Karpas-422 (cell line): ENCODE data around the gene TIMP3. TPM values are rescaled to one million over a fixed set of nuclear protein-coding genes. Genes with fewer than 3 reads are reported as not detected.

ENCODE experiments used
- DNase-seq: peaks from one replicate; pipeline ENCODE4 v3.0.0-alpha.2; 2015
- H2AFZ ChIP-seq: fragments of 200-600 bp; sonication (generic); 2 replicates; pipeline ENCODE4 v1.6.1; 2014; ENCODE audit warnings: antibody characterized with exemption, low read length, mixed read lengths
- H3K27ac ChIP-seq: fragments of 200-600 bp; sonication (generic); 2 replicates; pipeline ENCODE4 v1.5.1; 2014; ENCODE audit warnings: mild to moderate bottlenecking, low read length, moderate library complexity
- H3K27me3 ChIP-seq: fragments of 200-600 bp; sonication (generic); 2 replicates; pipeline ENCODE4 v1.6.1; 2014; ENCODE audit warnings: low read length, mixed read lengths
- H3K36me3 ChIP-seq: fragments of 200-600 bp; sonication (generic); 2 replicates; pipeline ENCODE4 v1.6.1; 2014; ENCODE audit warnings: low read length, mixed read lengths; ENCODE audit not compliant: insufficient read depth
- H3K4me1 ChIP-seq: fragments of 200-600 bp; sonication (generic); 2 replicates; pipeline ENCODE4 v1.6.1; 2014; ENCODE audit warnings: mild to moderate bottlenecking, low read length, mixed read lengths
- H3K4me2 ChIP-seq: fragments of 200-600 bp; sonication (generic); 2 replicates; pipeline ENCODE4 v1.6.1; 2014; ENCODE audit warnings: low read length, low read depth, mild to moderate bottlenecking; ENCODE audit not compliant: poor library complexity, severe bottlenecking
- H3K4me3 ChIP-seq: fragments of 200-600 bp; sonication (generic); 2 replicates; pipeline ENCODE4 v1.5.1; 2014; ENCODE audit warnings: mild to moderate bottlenecking, antibody characterized with exemption, low read length, mixed read lengths
- H3K79me2 ChIP-seq: fragments of 200-600 bp; sonication (generic); 2 replicates; pipeline ENCODE4 v1.6.1; 2014; ENCODE audit warnings: mild to moderate bottlenecking, low read length, mixed read lengths
- H3K9ac ChIP-seq: fragments of 200-600 bp; sonication (generic); 2 replicates; pipeline ENCODE4 v1.6.0; 2014; ENCODE audit warnings: low read length
- H3K9me2 ChIP-seq: fragments of 200-600 bp; sonication (generic), shearing (Covaris generic); replicated peaks from 2 replicates; pipeline ENCODE4 v1.6.0; 2014; ENCODE audit warnings: mild to moderate bottlenecking, low read length, moderate library complexity; ENCODE audit not compliant: insufficient read depth
- H3K9me3 ChIP-seq: fragments of 300-700, 200-600 bp; sonication (generic); 2 replicates; pipeline ENCODE4 v1.6.1; 2014; ENCODE audit warnings: low read length, mixed read lengths
- H4K20me1 ChIP-seq: fragments of 200-600 bp; sonication (generic); 2 replicates; pipeline ENCODE4 v1.6.1; 2014; ENCODE audit warnings: mild to moderate bottlenecking, antibody characterized with exemption, low read length, low read depth; ENCODE audit not compliant: insufficient read depth
- total RNA-seq: library from RNA; depleted of rRNA; stranded (reverse); fragments of >200 nt; shearing (Covaris generic); gene quantifications from 2 replicates; pipeline ENCODE4 v1.2.3, GENCODE V29; 2014; ENCODE audit warnings: low replicate concordance

Gene TIMP3
- total RNA-seq, 1 experiment from 2014 or later: not detected

GRCh38 chr22:32827049-32827602, 25.6 kb downstream of the TIMP3 start:
- Histone ChIP-seq H3K4me1 (no peaks in the 10 kb centered on the region; the same call in 1 of the 2 replicates), H3K4me2 (no peak overlapping the region), H3K27me3 (no peaks in the 10 kb centered on the region), H3K4me3 (no peak overlapping the region), H3K36me3 (no peaks in the 10 kb centered on the region), H3K79me2 (no peaks in the 10 kb centered on the region), H3K9ac (no peak overlapping the region), H3K27ac (no peak overlapping the region), H2AFZ (no peak overlapping the region), H3K9me2 (no peaks in the 10 kb centered on the region), H3K9me3 (no peaks in the 10 kb centered on the region), H4K20me1 (no peaks in the 10 kb centered on the region)
- DNase-seq: no peak

GRCh38 chr22:32828150-32828549, 26.6 kb downstream of the TIMP3 start:
- H3K4me3 ChIP-seq: no peak overlapping the region
- H4K20me1 ChIP-seq: no peaks in the 10 kb centered on the region
- no peak overlapping the region for H3K27ac ChIP-seq

DNA sequence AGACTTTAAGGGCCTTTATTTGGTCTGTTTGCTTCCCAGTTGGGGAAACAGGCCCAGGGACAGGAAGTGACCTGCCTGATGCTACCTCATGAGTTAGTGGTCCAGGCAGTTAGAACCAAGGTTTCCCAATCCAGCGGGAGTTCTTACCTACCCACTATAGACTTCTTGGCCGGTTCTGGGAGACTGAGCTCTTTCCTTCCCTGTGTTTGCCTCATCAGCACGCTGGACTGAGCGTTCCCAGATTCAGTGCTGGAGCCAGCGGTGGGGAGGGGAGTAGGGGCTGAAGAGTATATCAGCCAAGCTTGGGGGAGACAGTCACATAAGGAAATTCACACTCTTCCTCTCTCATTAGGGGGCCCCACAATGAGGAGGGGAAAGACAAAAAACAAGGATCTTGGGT, 27.1 kb downstream of the TIMP3 start:
- no peak overlapping the region for H3K4me3 ChIP-seq
- H3K27ac ChIP-seq: no peak overlapping the region
- H3K4me2 ChIP-seq: no peak overlapping the region
- no peaks in the 10 kb centered on the region for H3K79me2 ChIP-seq
- DNase-seq: no peak
- H3K36me3 ChIP-seq: no peaks in the 10 kb centered on the region
- no peaks in the 10 kb centered on the region for H3K27me3 ChIP-seq
- H4K20me1 ChIP-seq: no peaks in the 10 kb centered on the region
- H3K9me3 ChIP-seq: no peaks in the 10 kb centered on the region
- no peaks in the 10 kb centered on the region for H3K9me2 ChIP-seq
- no peak overlapping the region for H2AFZ ChIP-seq
- no peak overlapping the region for H3K9ac ChIP-seq
- no peaks in the 10 kb centered on the region for H3K4me1 ChIP-seq

More at GRCh38 chr22:32828150-32828549, 26.6 kb downstream of the TIMP3 start:
- Histone ChIP-seq H3K9ac (no peak overlapping the region), H3K9me2 (no peaks in the 10 kb centered on the region), H3K4me1 (no peaks in the 10 kb centered on the region), H3K9me3 (no peaks in the 10 kb centered on the region), H3K79me2 (no peaks in the 10 kb centered on the region), H3K4me2 (no peak overlapping the region), H2AFZ (no peak overlapping the region), H3K36me3 (no peaks in the 10 kb centered on the region), H3K27me3 (no peaks in the 10 kb centered on the region)
- no peak for DNase-seq

DNA sequence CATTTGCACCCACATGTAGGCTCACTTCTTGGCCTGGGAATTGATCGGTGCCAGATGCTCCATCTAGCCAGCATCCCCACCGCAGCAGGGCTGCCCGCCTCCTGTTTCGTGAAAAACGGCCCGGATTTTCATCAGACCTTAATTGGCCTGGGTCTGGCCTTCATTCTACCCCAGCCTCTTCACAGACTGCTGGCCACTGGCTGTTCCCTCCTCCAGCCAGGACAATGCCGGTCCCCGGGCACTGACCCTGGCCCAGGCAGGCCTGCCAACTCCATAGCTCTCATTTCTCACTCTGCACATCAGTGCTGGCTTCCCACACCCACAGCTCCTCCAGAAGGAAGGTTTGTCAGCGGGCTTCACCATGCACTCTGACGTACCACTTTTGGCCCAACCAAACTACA, 27.9 kb downstream of the TIMP3 start:
- Histone ChIP-seq H3K27ac (no peak overlapping the region), H2AFZ (no peak overlapping the region), H3K27me3 (no peaks in the 10 kb centered on the region), H3K9me2 (no peaks in the 10 kb centered on the region), H3K4me1 (no peaks in the 10 kb centered on the region), H3K9me3 (no peaks in the 10 kb centered on the region), H3K4me3 (no peak overlapping the region), H3K79me2 (no peaks in the 10 kb centered on the region), H3K4me2 (no peak overlapping the region), H4K20me1 (no peaks in the 10 kb centered on the region), H3K9ac (no peak overlapping the region), H3K36me3 (no peaks in the 10 kb centered on the region)
- DNase-seq: no peak

GRCh38 chr22:32830473-32830872, 29.0 kb downstream of the TIMP3 start:
- Histone ChIP-seq H2AFZ (no peak overlapping the region), H3K79me2 (no peaks in the 10 kb centered on the region), H3K9ac (no peak overlapping the region), H3K9me3 (no peaks in the 10 kb centered on the region), H3K4me2 (no peak overlapping the region), H3K36me3 (no peaks in the 10 kb centered on the region), H3K4me1 (no peaks in the 10 kb centered on the region), H3K27ac (no peak overlapping the region), H4K20me1 (no peaks in the 10 kb centered on the region), H3K9me2 (no peaks in the 10 kb centered on the region), H3K27me3 (no peaks in the 10 kb centered on the region), H3K4me3 (no peak overlapping the region)
- DNase-seq: no peak

GRCh38 chr22:32830957-32831356, 29.5 kb downstream of the TIMP3 start:
- H3K9me2 ChIP-seq: no peaks in the 10 kb centered on the region
- H4K20me1 ChIP-seq: no peaks in the 10 kb centered on the region
- H3K27ac ChIP-seq: no peak overlapping the region
- H3K36me3 ChIP-seq: no peaks in the 10 kb centered on the region
- H3K4me3 ChIP-seq: no peak overlapping the region
- H3K4me1 ChIP-seq: no peaks in the 10 kb centered on the region
- DNase-seq: no peak
- H3K4me2 ChIP-seq: no peak overlapping the region
- H2AFZ ChIP-seq: no peak overlapping the region
- H3K79me2 ChIP-seq: no peaks in the 10 kb centered on the region
- H3K9ac ChIP-seq: no peak overlapping the region
- H3K27me3 ChIP-seq: no peaks in the 10 kb centered on the region
- H3K9me3 ChIP-seq: no peaks in the 10 kb centered on the region

GRCh38 chr22:32831584-32831983, 30.1 kb downstream of the TIMP3 start:
- Histone ChIP-seq H3K79me2 (no peaks in the 10 kb centered on the region), H4K20me1 (no peaks in the 10 kb centered on the region), H3K9ac (no peak overlapping the region), H3K4me3 (no peak overlapping the region), H3K4me2 (no peak overlapping the region), H3K9me2 (no peaks in the 10 kb centered on the region), H3K27ac (no peak overlapping the region), H3K4me1 (no peaks in the 10 kb centered on the region), H3K27me3 (no peaks in the 10 kb centered on the region), H3K36me3 (no peaks in the 10 kb centered on the region), H3K9me3 (no peaks in the 10 kb centered on the region), H2AFZ (no peak overlapping the region)
- no peak for DNase-seq

- Histone ChIP-seq H2AFZ (no peak overlapping the region), H3K79me2 (no peaks in the 10 kb centered on the region), H3K36me3 (no peaks in the 10 kb centered on the region), H3K9me3 (no peaks in the 10 kb centered on the region), H3K4me2 (no peak overlapping the region), H4K20me1 (no peaks in the 10 kb centered on the region), H3K27ac (no peak overlapping the region), H3K9ac (no peak overlapping the region), H3K4me3 (no peak overlapping the region), H3K9me2 (no peaks in the 10 kb centered on the region), H3K27me3 (no peaks in the 10 kb centered on the region), H3K4me1 (no peaks in the 10 kb centered on the region)
- DNase-seq: no peak
These were observed 30.7 kb downstream of the TIMP3 start for GRCh38 chr22:32832174-32832573.
